M059J (cell line): ENCODE measurements around the gene FAU. TPM values are rescaled to one million over a fixed set of nuclear protein-coding genes. Genes with fewer than 3 reads are reported as not detected.

Experiments used
- DNase-seq: peaks from one replicate; pipeline ENCODE4 v3.0.0-alpha.2; 2012; ENCODE audit warnings: low read depth
- total RNA-seq: library from RNA; depleted of rRNA; stranded (reverse); fragments of >200 nt; shearing (Covaris generic); gene quantifications from 2 replicates; pipeline ENCODE4 v1.2.3, GENCODE V29; 2014; rRNA removed

FAU gene
- total RNA-seq, 1 experiment from 2014 or later = 443 TPM

GRCh38 chr11:65083134-65083833, 38.6 kb downstream of the FAU start:
- DNase-seq = peak; percentile 15

DNA sequence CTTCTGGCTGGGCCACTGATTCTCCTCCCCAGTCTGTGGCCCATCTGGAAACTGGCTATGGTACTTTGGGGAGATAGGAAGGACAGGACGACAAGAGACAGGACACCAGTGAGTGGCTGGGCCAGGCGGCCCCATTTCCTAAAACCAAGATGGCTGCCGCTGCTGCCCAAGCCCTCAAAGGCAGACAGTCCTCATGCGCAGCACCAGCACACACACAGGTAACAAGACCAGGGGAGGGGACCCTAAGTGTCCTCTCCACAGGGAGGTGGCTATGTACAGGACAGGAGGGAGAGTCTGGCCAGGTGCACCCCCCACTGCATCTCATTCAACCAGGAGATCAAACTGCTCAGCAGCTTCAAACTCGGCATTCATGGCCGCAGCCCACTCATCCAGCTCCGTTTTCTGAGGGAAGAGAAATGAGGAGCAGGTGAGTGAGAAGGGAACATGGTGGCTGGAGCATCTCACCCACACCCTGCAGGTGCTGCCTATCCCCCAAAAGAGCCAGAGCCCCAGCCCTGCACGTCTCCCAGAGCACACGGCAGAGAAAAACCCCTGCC, 43.1 kb downstream of the FAU start:
- DNase-seq = no peak

GRCh38 chr11:65078151-65078550, 43.8 kb downstream of the FAU start:
- DNase-seq = peak; percentile 47

DNA sequence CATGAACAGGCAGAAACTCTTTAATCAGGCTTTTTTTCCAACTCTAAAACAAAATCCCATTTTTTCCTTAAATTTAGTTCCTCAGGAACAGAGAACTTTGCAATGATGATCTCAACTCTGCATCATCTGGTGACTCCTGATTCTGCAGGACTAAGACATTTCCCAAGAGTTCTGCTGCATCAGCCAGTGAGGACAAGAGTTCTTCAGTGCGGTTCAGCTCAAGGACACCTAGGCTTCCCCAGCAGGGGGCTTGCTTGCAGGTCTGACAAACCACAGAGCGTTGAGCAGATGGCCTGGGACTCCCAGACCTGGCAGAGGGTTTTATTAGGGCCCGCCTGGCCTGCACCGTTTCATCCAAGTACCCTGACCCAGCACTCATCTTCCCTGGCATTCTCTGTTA, 44.5 kb downstream of the FAU start:
- DNase-seq = peak; percentile 29

DNA sequence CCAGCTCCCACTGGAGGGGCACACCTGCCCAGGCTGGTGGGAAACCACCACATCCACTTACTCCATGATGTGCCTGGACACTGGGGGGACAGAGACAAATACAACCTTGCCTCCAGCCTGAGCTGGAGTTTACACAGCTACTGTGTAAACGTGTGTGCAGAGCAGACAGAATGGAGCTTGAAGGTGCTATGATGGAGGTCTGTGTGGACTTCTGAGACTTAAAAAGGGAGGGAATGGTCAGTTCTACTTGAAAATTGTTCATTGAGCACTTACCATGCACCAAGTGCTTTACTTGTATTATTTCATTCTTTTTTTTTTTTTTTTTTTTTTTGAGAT, 49.3 kb downstream of the FAU start:
- DNase-seq = no peak

- DNase-seq = no peak
Observed at GRCh38 chr11:65071907-65072630, 49.9 kb downstream of the FAU start.

Other genes starting within 250 kb of the FAU start
- gene EHD1, start 243.5 kb downstream of the FAU start, total RNA-seq = 38.4 and 57.9 TPM in 2 replicates
- gene ATG2A, start 204.9 kb downstream of the FAU start, total RNA-seq = 12.6 and 16.0 TPM in 2 replicates
- gene PPP2R5B, start 197.4 kb downstream of the FAU start, total RNA-seq = 21.5 and 39.7 TPM in 2 replicates
- gene GPHA2, start 186.2 kb downstream of the FAU start, total RNA-seq = not detected in 2 replicates
- gene MAJIN, start 150.0 kb downstream of the FAU start, total RNA-seq = not detected in 2 replicates
- 5.9 and 6.2 TPM in 2 replicates for gene BATF2, start 125.2 kb downstream of the FAU start, total RNA-seq
- 137 and 169 TPM in 2 replicates for gene ARL2, start 108.0 kb downstream of the FAU start, total RNA-seq
- gene SNX15, start 94.7 kb downstream of the FAU start, total RNA-seq = 17.8 and 18.3 TPM in 2 replicates
- 11.8 and 20.0 TPM in 2 replicates for gene SAC3D1, start 80.9 kb downstream of the FAU start, total RNA-seq
- gene NAALADL1, start 63.6 kb downstream of the FAU start, total RNA-seq = 0.34 TPM in 1 of 2 replicates, not detected in the other
- gene CDCA5, start 38.1 kb downstream of the FAU start, total RNA-seq = 47.9 and 56.8 TPM in 2 replicates
- 83.4 and 96.0 TPM in 2 replicates for gene ZFPL1, start 37.9 kb downstream of the FAU start, total RNA-seq
- 117 and 170 TPM in 2 replicates for gene VPS51, start 25.9 kb downstream of the FAU start, total RNA-seq
- 2.1 and 7.0 TPM in 2 replicates for gene TM7SF2, start 10.3 kb downstream of the FAU start, total RNA-seq
- 13.9 and 17.7 TPM in 2 replicates for gene ZNHIT2, start 4.4 kb downstream of the FAU start, total RNA-seq
- gene MRPL49, start 187 bp upstream of the FAU start, total RNA-seq = 68.9 and 87.8 TPM in 2 replicates
- gene SYVN1, start 12.4 kb upstream of the FAU start, total RNA-seq = 27.0 and 37.8 TPM in 2 replicates
- gene SPDYC, start 48.1 kb upstream of the FAU start, total RNA-seq = not detected in 2 replicates
- 208 and 246 TPM in 2 replicates for gene CAPN1, start 59.8 kb upstream of the FAU start, total RNA-seq
- 47.8 and 62.9 TPM in 2 replicates for gene POLA2, start 139.8 kb upstream of the FAU start, total RNA-seq
- gene CDC42EP2, start 192.7 kb upstream of the FAU start, total RNA-seq = 0.07 and 1.6 TPM in 2 replicates
- gene DPF2, start 211.7 kb upstream of the FAU start, total RNA-seq = 31.5 and 43.5 TPM in 2 replicates
- 1.7 TPM in 1 of 2 replicates, not detected in the other for gene TIGD3, start 232.6 kb upstream of the FAU start, total RNA-seq